ENCODE data around the gene TTC28. TPM values are rescaled to one million over a fixed set of nuclear protein-coding genes. Genes with fewer than 3 reads are reported as not detected.
"Not testable (repeated sequence)": the region's sequence is repeated elsewhere in the genome, so short reads cannot be mapped to it uniquely, and the experiment has no call there.

The TTC28 gene
- total RNA-seq, 1 donor from 2014 or later = 88.8 TPM

GRCh38 chr22:28364105-28364504 is 315.5 kb downstream of the TTC28 start:
- not testable (repeated sequence) for DNase-seq (ENCODE audit: low spot score)

- no peak for DNase-seq (ENCODE audit: low spot score)
Measured at GRCh38 chr22:28360939-28361338, 318.7 kb downstream of the TTC28 start.

GRCh38 chr22:28358312-28358711 is 321.3 kb downstream of the TTC28 start:
- no peak for DNase-seq (ENCODE audit: low spot score)

- DNase-seq (ENCODE audit: low spot score) = no peak
Measured at GRCh38 chr22:28357193-28357592, 322.4 kb downstream of the TTC28 start.

GRCh38 chr22:28351476-28351875 is 328.2 kb downstream of the TTC28 start:
- peak; percentile 21 for DNase-seq (ENCODE audit: low spot score)

- no peak for DNase-seq (ENCODE audit: low spot score)
Measured at GRCh38 chr22:28348613-28349609, 330.7 kb downstream of the TTC28 start.

- no peak for DNase-seq (ENCODE audit: low spot score)
Measured at GRCh38 chr22:28346308-28346707, 333.3 kb downstream of the TTC28 start.

GRCh38 chr22:28344918-28345703 is 334.5 kb downstream of the TTC28 start:
- DNase-seq (ENCODE audit: low spot score) = peak; percentile 16

- no peak for DNase-seq (ENCODE audit: low spot score)
Measured at GRCh38 chr22:28341001-28341400, 338.6 kb downstream of the TTC28 start.

GRCh38 chr22:28333088-28333487 is 346.6 kb downstream of the TTC28 start:
- no peak for DNase-seq (ENCODE audit: low spot score)

- no peak for DNase-seq (ENCODE audit: low spot score)
Measured at GRCh38 chr22:28332410-28332809, 347.2 kb downstream of the TTC28 start.

- no peak for DNase-seq (ENCODE audit: low spot score)
Measured at GRCh38 chr22:28331695-28332094, 347.9 kb downstream of the TTC28 start.

GRCh38 chr22:28329186-28330073 is 350.2 kb downstream of the TTC28 start:
- peak; percentile 48 for DNase-seq (ENCODE audit: low spot score)

- DNase-seq (ENCODE audit: low spot score) = no peak
Measured at GRCh38 chr22:28328756-28329155, 350.9 kb downstream of the TTC28 start.

GRCh38 chr22:28316014-28316413 is 363.6 kb downstream of the TTC28 start:
- no peak for DNase-seq (ENCODE audit: low spot score)

- DNase-seq (ENCODE audit: low spot score) = no peak
Measured at GRCh38 chr22:28314959-28315358, 364.7 kb downstream of the TTC28 start.

GRCh38 chr22:28310299-28310698 is 369.3 kb downstream of the TTC28 start:
- no peak for DNase-seq (ENCODE audit: low spot score)

GRCh38 chr22:28299753-28300152 is 379.9 kb downstream of the TTC28 start:
- peak; percentile 80 for DNase-seq (ENCODE audit: low spot score)

GRCh38 chr22:28299309-28299708 is 380.3 kb downstream of the TTC28 start:
- peak; percentile 11 for DNase-seq (ENCODE audit: low spot score)

GRCh38 chr22:28297504-28297903 is 382.1 kb downstream of the TTC28 start:
- DNase-seq (ENCODE audit: low spot score) = no peak

GRCh38 chr22:28296452-28296851 is 383.2 kb downstream of the TTC28 start:
- DNase-seq (ENCODE audit: low spot score) = no peak

All from umbilical cord (tissue), 2 donors.